Neural progenitor cell (in vitro differentiated cells): Measurements from ENCODE around the gene EGFLAM.

Experiments
- CTCF ChIP-seq: fragments of 200-600 bp; sonication (generic); IDR thresholded peaks from 2 replicates; pipeline ENCODE4 v1.5.1; 2017; ENCODE audit warnings: antibody characterized with exemption, mild to moderate bottlenecking
- EZH2phosphoT487 ChIP-seq: fragments of 200-600 bp; sonication (generic); IDR thresholded peaks from 2 replicates; pipeline ENCODE4 v1.6.1; 2017; ENCODE audit warnings: antibody characterized with exemption

- TF ChIP-seq CTCF (no peak), EZH2phosphoT487 (no peak)
Measured at GRCh38 chr5:38463634-38464521, 205.5 kb downstream of the EGFLAM start.
